KBM-7 (cell line): Measurements from ENCODE around the gene RPS8.
A peak's percentile ranks its signal among the peaks of the same experiment; 100 is the strongest.
"Not testable (repeated sequence)": the region's sequence is repeated elsewhere in the genome, so short reads cannot be mapped to it uniquely, and the experiment has no call there.

Source experiments
- DNase-seq: peaks from one replicate; pipeline ENCODE4 v3.0.0-alpha.2; 2015
- in situ Hi-C: fragments of 300-500 bp; cut with MboI; formaldehyde crosslinking; loops from 2 replicates; pipeline ENCODE4 v1.14.3; 2020; ENCODE audit warnings: low sequenced_read_pairs, low pct_unique_long_range_greater_than_20kb, mixed read lengths

The RPS8 gene

GRCh38 chr1:44810762-44811105, 35.4 kb downstream of the RPS8 start:
- in situ Hi-C loops, DNase-seq: not testable (repeated sequence)

GRCh38 chr1:44811234-44811633, 35.9 kb downstream of the RPS8 start:
- no peak for DNase-seq
- in situ Hi-C loops = no loop called here

- DNase-seq = no peak
- in situ Hi-C loops = no loop called here
Observed at GRCh38 chr1:44812822-44813543, 37.6 kb downstream of the RPS8 start.

- DNase-seq, in situ Hi-C loops: not testable (repeated sequence)
Observed at GRCh38 chr1:44815926-44816325, 40.6 kb downstream of the RPS8 start.

GRCh38 chr1:44817307-44817706, 42.0 kb downstream of the RPS8 start:
- DNase-seq = no peak
- in situ Hi-C loops = no loop called here

GRCh38 chr1:44817771-44818495, 42.6 kb downstream of the RPS8 start:
- no peak for DNase-seq
- in situ Hi-C loops = no loop called here

GRCh38 chr1:44819196-44819607, 43.9 kb downstream of the RPS8 start:
- no peak for DNase-seq
- in situ Hi-C loops = no loop called here

- in situ Hi-C loops = no loop called here
- peak; percentile 73 for DNase-seq
Observed at GRCh38 chr1:44819608-44820327, 44.4 kb downstream of the RPS8 start.

- in situ Hi-C loops = no loop called here
Observed at GRCh38 chr1:44820328-44821239, 45.2 kb downstream of the RPS8 start.

GRCh38 chr1:44821240-44821715, 45.9 kb downstream of the RPS8 start:
- DNase-seq = no peak
- in situ Hi-C loops = no loop called here

More at GRCh38 chr1:44820328-44821239, 45.2 kb downstream of the RPS8 start:
- no peak for DNase-seq

- in situ Hi-C loops = no loop called here
- DNase-seq = no peak
Observed at GRCh38 chr1:44822131-44822701, 46.9 kb downstream of the RPS8 start.

GRCh38 chr1:44822981-44823451, 47.7 kb downstream of the RPS8 start:
- DNase-seq = no peak
- in situ Hi-C loops = no loop called here

- in situ Hi-C loops, DNase-seq: not testable (repeated sequence)
Observed at GRCh38 chr1:44824392-44824791, 49.1 kb downstream of the RPS8 start.

- in situ Hi-C loops = no loop called here
Observed at GRCh38 chr1:44826375-44827196, 51.2 kb downstream of the RPS8 start.

GRCh38 chr1:44827197-44828002, 52.1 kb downstream of the RPS8 start:
- no peak for DNase-seq
- in situ Hi-C loops = no loop called here

More at GRCh38 chr1:44826375-44827196, 51.2 kb downstream of the RPS8 start:
- peak; percentile 88 for DNase-seq

GRCh38 chr1:44828003-44828651, 52.8 kb downstream of the RPS8 start:
- no peak for DNase-seq
- in situ Hi-C loops = no loop called here
